ENCODE results near the gene GLIS1. TPM values are rescaled to one million over a fixed set of nuclear protein-coding genes. Genes with fewer than 3 reads are reported as not detected.

GLIS1 gene
- total RNA-seq, 1 experiment from 2014 or later = 1.7 TPM

GRCh38 chr1:53769780-53770179 is 30.8 kb upstream of the GLIS1 start:
- no peak overlapping the region for H3K4me3 ChIP-seq (ENCODE audit: low read length)
- intact Hi-C loops (cut with micrococcal nuclease) = loop anchor here (5.0 kb wide), 1 partner anchor 58 kb away; no protein-coding TSS in a partner anchor
- no peaks in the 10 kb centered on the region for H3K4me1 ChIP-seq (ENCODE audit: insufficient read depth, low read length)
- ATAC-seq (no peak), DNase-seq (no peak)
- no peak overlapping the region for H3K27ac ChIP-seq (ENCODE audit: low read length)
- no peaks in the 10 kb centered on the region for H3K27me3 ChIP-seq (ENCODE audit: low read length)
- CTCF ChIA-PET = no interaction called here
- POLR2A ChIA-PET (ENCODE audit: unreplicated experiment) = no interaction called here
- H3K9me2 ChIP-seq (replicated peaks; ENCODE audit: low read length) = no peaks in the 10 kb centered on the region
- no TSS peak for BruUV-seq (replicated peaks)
- H3K9ac ChIP-seq (ENCODE audit: low read length) = no peak overlapping the region
- no peak overlapping the region for H2AFZ ChIP-seq (ENCODE audit: low read length)
- no peaks in the 10 kb centered on the region for H4K20me1 ChIP-seq (ENCODE audit: low read length)
- H3K79me2 ChIP-seq (ENCODE audit: low read length) = no peaks in the 10 kb centered on the region
- H3K9me3 ChIP-seq (ENCODE audit: low read length) = no peaks in the 10 kb centered on the region
- peaks cover 48% of the 10 kb centered on the region for H3K36me3 ChIP-seq (ENCODE audit: low read depth, low read length)
- H3K4me2 ChIP-seq (ENCODE audit: low read length) = no peak overlapping the region
- TF ChIP-seq CTCF (conservative IDR thresholded peaks at IDR 0.05; ENCODE audit: low read depth, low read length) = no peak
- TF ChIP-seq EZH2 (IDR thresholded peaks at IDR 0.05; ENCODE audit: low read length, unreplicated experiment) = no peak
- TF ChIP-seq EZH2phosphoT487 (IDR thresholded peaks at IDR 0.05; ENCODE audit: borderline replicate concordance, low read length) = no peak
- no peaks in the 10 kb centered on the region for H3F3A ChIP-seq (ENCODE audit: low read length, unreplicated experiment)

GRCh38 chr1:53769184-53769583 is 30.2 kb upstream of the GLIS1 start:
- Histone ChIP-seq H3K9me2 (replicated peaks; ENCODE audit: low read length) (no peaks in the 10 kb centered on the region), H4K20me1 (ENCODE audit: low read length) (no peaks in the 10 kb centered on the region), H3K4me2 (ENCODE audit: low read length) (no peak overlapping the region), H3K4me1 (ENCODE audit: insufficient read depth, low read length) (no peaks in the 10 kb centered on the region), H3K27ac (ENCODE audit: low read length) (no peak overlapping the region), H3K79me2 (ENCODE audit: low read length) (no peaks in the 10 kb centered on the region), H2AFZ (ENCODE audit: low read length) (no peak overlapping the region), H3K9ac (ENCODE audit: low read length) (no peak overlapping the region), H3K27me3 (ENCODE audit: low read length) (no peaks in the 10 kb centered on the region), H3K4me3 (ENCODE audit: low read length) (no peak overlapping the region), H3K9me3 (ENCODE audit: low read length) (no peaks in the 10 kb centered on the region), H3F3A (ENCODE audit: low read length, unreplicated experiment) (no peaks in the 10 kb centered on the region), H3K36me3 (ENCODE audit: low read depth, low read length) (peaks cover 48% of the 10 kb centered on the region)
- ChIA-PET POLR2A (ENCODE audit: unreplicated experiment) (no interaction called here), CTCF (no interaction called here)
- no TSS peak for BruUV-seq (replicated peaks)
- DNase-seq = no peak
- ATAC-seq = no peak
- TF ChIP-seq EZH2 (IDR thresholded peaks at IDR 0.05; ENCODE audit: low read length, unreplicated experiment) = no peak
- no peak for TF ChIP-seq EZH2phosphoT487 (IDR thresholded peaks at IDR 0.05; ENCODE audit: borderline replicate concordance, low read length)
- TF ChIP-seq CTCF (conservative IDR thresholded peaks at IDR 0.05; ENCODE audit: low read depth, low read length) = no peak
- intact Hi-C loops (cut with micrococcal nuclease) = loop anchor here (5.0 kb wide), 1 partner anchor 58 kb away; no protein-coding TSS in a partner anchor

GRCh38 chr1:53766831-53767405 is 28.0 kb upstream of the GLIS1 start:
- Histone ChIP-seq H3K4me3 (ENCODE audit: low read length) (no peak overlapping the region), H3K9me2 (replicated peaks; ENCODE audit: low read length) (no peaks in the 10 kb centered on the region), H2AFZ (ENCODE audit: low read length) (no peak overlapping the region), H3K4me2 (ENCODE audit: low read length) (no peak overlapping the region), H3K27me3 (ENCODE audit: low read length) (no peaks in the 10 kb centered on the region), H3K36me3 (ENCODE audit: low read depth, low read length) (peaks cover 37% of the 10 kb centered on the region), H3K79me2 (ENCODE audit: low read length) (no peaks in the 10 kb centered on the region), H3K27ac (ENCODE audit: low read length) (no peak overlapping the region), H4K20me1 (ENCODE audit: low read length) (no peaks in the 10 kb centered on the region), H3F3A (ENCODE audit: low read length, unreplicated experiment) (no peaks in the 10 kb centered on the region), H3K9me3 (ENCODE audit: low read length) (no peaks in the 10 kb centered on the region), H3K9ac (ENCODE audit: low read length) (no peak overlapping the region), H3K4me1 (ENCODE audit: insufficient read depth, low read length) (no peaks in the 10 kb centered on the region)
- intact Hi-C loops (cut with micrococcal nuclease) = loop anchor here (5.0 kb wide), 1 partner anchor 60 kb away; no protein-coding TSS in a partner anchor
- no TSS peak for BruUV-seq (replicated peaks)
- no peak for TF ChIP-seq EZH2phosphoT487 (IDR thresholded peaks at IDR 0.05; ENCODE audit: borderline replicate concordance, low read length)
- no peak for TF ChIP-seq CTCF (conservative IDR thresholded peaks at IDR 0.05; ENCODE audit: low read depth, low read length)
- no peak for TF ChIP-seq EZH2 (IDR thresholded peaks at IDR 0.05; ENCODE audit: low read length, unreplicated experiment)
- POLR2A ChIA-PET (ENCODE audit: unreplicated experiment) = no interaction called here
- CTCF ChIA-PET = no interaction called here
- ATAC-seq (no peak), DNase-seq (no peak)
